GM19397 (cell line): ENCODE results near the gene TTC39B.
A peak's percentile ranks its signal among the peaks of the same experiment; 100 is the strongest.

Experiments used
- ATAC-seq: cut with Tn5 transposase; IDR thresholded peaks from one replicate; pipeline ENCODE4 v1.9.1; 2021; ENCODE audit warnings: mild to moderate bottlenecking, moderate library complexity; ENCODE audit not compliant: unreplicated experiment

The TTC39B gene

DNA sequence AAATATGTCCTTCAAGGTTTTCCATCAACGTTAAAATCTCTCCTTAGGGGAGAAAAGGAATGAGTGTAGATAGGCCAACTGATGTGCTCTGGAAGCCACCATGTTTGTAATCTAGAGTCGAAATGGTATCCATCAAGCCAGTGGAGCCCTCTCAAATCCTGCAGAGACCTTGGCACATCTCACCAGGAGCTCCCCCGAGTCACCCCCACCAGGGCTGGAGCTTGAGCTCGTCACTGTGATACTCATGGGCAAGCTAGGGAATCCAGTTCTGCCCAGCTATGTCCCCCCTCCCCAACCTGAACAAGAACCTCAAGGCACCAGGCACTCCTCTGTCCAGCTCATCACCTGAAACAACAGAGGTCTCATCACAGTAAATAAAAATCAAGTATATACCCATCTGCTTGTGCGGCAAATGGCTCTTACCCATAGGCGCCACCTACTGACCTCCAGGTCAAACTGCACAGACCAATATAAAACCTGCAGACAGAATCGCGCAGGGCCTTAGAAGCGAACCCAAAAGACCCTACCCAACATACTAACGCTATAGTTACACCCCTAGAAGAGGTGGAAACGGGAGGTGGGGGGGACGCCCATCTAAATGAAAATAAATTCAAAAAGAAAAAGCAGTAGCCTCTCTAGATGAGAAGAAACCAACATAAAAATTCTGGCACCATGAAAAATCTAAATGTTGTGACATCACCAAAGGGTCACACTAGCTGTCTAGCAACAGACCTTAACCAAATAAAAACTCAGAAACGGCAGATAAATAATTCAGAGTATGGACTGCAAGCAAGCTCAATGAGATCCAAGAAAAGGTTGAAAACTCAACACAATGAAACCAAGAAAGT, 75.0 kb downstream of the TTC39B start:
- no peak for ATAC-seq

DNA sequence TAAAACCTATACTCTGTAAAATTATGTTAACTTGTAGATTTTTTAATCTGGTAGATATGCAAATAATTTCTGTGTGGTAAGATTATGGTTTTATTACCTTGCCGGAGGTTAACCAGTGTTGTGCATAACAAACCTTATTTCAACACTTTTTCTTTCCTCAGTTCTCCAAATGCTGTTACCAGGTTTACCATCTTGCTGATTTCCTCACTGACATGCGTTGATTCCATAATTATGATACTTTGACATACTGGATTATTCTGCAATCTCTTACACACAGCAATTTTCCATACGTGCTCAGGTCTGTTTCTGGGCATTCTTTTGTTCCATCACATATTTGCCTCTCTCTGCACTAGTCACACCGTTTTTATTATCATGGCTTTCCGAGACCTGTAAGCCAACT, 77.6 kb downstream of the TTC39B start:
- ATAC-seq: no peak

DNA sequence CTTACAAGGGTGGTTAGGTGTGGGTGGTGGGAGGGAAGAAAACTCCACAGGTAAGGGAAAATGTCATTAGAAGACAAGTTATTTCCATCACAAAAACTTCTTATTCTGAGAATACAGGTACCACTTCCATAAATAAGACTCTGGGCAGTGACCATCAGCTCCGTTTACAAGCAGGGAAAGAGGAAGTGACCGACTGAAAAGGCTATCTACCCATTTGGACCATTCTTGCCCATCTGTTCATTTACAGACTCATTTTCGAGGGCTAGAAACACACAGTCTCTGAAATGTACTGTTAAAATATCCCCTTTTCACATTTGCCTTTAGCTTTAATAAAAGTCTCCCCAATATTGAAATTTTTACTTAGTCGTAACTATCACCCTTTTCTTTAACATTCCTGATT, 79.5 kb downstream of the TTC39B start:
- ATAC-seq: no peak

DNA sequence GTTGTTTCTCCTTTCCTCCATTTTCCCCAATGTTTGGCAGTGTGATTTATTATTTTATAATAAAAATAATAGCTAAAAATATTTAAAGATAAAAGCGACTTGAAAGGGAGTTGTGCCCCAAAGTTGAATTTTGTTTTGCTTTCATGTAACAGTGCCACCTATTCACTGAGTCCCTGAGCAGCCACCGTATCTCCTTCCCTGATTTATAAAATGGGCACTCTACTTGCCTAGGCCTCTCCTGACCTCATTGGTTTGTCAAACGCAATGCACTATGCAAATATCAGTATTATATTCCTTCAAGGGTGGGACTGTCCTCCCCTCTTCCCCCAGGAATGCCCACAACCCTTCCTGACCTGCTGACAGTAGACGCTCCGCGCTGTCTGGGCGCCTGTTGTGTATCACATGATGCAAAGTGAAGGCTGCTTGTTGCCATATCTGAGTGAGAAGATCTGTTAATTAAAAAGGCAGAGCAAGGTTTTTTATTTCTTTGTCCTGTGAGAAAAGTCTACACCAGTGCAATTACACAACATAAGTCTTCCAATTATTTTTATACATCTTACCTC, 81.4 kb downstream of the TTC39B start:
- no peak for ATAC-seq

DNA sequence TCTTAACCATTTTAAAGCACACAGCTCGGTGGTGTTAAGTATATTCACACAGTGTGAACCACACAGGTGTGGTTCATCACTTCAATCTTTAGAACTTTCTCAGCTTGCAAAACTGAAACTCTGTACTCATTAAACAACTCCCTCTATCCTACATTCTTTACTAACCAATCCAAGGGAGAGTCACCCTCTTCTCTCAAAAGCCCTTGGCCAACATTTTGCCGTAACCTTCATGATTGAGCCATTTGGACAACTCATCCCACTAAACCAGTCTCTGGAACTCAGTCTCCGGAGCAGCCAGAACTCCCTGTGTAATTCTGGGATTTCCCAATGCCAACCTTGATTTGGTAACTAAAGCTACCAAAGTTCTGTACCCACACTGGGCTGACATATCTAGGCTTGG, 84.7 kb downstream of the TTC39B start:
- no peak for ATAC-seq

DNA sequence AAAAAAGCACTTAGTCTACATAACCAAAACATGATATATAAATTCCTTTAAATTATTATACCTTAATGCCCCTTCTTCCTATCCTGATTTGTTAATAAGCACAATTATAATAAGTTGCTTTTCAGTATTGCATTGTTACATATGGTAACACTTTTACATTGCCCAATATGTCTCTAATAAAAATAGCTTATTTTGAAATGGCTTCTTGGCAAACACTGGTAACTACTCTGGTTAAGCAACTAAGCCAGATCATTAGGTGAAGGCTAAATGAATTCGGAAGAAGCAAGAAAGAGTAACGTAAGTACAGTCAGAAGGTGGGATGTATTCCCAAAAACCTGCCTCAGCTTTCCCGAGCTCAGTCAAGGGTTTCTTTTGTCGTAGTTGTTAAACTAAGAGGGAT, 85.3 kb downstream of the TTC39B start:
- no peak for ATAC-seq

DNA sequence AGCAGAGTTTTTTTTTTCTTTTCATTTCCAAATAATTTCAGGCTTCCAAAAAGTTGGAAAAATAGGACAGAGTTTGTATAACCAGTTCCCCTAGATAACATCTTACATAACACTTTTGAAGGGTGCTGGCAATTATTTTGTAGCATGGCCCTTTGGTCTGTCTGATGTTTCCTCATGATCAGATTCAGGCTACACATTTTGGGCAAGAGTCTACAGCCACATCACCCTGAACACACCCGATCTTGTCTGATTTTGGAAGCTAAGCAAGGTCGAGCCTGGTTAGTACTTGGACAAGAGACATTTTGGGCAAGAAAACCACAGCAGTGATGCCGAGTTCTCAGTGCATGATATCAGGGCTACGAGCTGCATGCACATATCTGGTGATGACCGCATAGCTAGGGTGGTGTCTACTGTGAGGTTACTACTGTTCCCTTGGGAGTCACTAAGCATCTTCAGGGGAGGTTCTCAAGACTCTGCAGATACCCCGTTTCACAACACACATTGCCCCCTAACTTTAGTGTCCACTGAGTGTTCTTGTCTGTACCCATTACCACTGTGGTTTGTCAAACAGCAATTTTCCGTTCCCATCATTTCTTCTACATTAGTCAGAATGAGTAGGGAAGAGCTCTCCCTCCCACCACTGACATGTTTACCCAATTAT, 86.2 kb downstream of the TTC39B start:
- no peak for ATAC-seq

DNA sequence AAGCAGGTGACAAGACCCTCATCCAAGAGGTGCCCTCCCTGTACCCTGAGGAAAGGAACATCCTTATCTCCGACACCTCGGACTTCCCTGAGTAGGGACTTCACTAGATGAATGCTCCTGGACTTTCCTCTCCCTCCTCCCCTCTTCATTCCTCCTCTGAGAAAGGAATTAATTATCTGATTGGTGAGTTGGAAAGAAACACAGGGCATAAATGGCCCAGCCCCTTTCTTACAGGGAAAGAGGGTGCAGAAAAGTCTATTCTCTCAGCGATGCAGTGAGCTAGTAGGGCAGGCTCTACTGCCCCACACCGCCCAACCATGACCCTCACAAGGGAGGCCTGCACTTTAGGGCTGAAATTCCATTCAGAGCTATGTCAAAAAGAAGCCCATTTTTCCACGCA, 87.5 kb downstream of the TTC39B start:
- no peak for ATAC-seq

DNA sequence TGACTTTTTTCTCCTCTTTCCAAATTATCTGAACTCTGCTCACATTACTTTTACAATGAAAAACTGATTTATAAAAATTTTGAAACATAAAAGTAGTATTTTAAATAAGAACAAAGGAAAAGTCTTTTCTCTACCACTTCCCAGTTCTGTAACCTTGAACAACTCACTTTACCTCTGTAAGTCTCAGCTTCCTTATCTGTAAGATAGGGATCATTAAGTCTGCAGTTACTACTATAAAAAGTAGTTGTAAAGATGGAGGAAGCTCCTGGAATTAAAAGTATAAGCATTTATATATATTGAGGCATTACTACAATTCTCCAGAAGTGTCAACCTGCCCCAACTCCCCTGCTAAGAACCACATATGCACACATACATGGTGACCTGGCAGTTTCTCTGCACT, 88.0 kb downstream of the TTC39B start:
- no peak for ATAC-seq

DNA sequence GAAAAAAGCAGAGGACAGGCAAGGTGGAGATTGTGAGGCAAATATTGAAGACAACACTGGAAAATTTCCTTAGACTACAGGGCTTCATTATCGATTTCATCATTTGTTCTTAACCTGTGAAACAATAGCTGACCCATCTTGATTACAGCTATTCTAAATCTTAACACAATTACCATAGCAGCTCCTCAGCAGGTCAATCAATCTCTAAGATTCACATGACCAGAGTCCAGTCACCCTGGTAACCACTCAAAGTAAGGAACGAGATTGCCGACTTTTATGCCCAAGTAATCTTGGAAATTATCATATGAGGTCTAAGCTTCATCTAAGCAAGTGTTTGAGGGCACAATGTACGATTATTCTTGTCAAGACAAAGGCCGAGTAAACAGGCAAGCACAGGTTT, 93.8 kb downstream of the TTC39B start:
- ATAC-seq: no peak

DNA sequence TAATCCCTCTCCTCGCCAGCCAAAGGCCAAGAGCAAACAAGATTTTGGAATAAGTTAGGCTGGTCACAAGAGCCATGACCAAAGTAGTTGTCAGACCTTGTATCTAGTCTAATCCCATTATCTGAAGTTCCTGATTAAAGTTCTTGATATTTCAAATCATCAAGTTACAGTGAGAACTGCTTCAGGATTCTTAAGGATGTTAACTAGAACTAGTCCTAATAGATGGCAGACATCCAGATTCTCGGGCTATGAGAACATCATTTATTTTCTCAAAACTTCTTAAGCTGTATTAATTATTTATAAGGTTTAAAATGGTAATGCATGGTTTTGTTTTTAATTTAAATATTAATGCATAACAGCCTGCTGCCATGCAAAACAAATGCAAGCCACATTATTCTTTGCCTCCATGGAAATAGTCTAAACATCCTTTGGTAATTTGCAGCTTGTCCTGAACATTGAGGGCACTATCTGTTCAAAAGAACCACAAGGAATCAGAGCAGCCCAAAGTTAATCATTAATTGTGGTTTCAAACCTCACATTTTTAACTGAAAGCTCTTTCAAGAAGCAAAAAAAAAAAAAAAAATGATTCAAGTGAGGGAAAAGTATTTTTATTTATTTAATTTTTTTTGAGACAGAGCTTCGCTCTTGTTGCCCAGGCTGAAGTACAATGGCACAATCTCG, 95.1 kb downstream of the TTC39B start:
- peak; percentile 21 for ATAC-seq

DNA sequence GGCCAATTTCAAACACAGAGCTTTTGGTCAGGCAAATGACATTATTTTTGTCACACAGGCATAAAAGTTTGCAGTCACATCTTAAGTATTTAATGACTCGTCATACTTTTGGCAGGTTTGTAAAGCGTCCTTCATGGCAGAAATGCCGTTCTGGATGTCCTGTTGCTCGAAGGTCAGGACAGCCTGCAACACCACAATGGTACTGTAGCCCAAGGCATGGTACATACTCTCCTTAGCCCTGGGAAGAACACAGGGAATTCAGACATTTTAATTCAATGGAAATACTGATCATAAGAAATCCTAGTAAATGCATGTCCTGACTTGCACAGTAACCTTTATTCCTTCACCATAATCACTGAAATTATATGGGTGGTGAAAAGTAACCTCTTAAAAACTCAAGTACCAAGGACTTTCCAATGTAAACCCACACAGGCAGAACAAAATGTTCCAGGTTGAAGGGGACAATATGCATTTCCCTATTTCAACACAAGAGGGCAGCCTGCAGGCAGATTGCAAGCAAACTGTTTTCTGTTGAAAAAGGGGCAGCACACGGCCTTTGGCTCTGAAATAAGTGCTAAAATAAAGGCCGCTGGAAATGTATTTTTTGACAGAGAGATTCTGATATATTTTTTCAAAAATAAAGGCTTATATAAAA, 95.7 kb downstream of the TTC39B start:
- ATAC-seq: peak; percentile 66

DNA sequence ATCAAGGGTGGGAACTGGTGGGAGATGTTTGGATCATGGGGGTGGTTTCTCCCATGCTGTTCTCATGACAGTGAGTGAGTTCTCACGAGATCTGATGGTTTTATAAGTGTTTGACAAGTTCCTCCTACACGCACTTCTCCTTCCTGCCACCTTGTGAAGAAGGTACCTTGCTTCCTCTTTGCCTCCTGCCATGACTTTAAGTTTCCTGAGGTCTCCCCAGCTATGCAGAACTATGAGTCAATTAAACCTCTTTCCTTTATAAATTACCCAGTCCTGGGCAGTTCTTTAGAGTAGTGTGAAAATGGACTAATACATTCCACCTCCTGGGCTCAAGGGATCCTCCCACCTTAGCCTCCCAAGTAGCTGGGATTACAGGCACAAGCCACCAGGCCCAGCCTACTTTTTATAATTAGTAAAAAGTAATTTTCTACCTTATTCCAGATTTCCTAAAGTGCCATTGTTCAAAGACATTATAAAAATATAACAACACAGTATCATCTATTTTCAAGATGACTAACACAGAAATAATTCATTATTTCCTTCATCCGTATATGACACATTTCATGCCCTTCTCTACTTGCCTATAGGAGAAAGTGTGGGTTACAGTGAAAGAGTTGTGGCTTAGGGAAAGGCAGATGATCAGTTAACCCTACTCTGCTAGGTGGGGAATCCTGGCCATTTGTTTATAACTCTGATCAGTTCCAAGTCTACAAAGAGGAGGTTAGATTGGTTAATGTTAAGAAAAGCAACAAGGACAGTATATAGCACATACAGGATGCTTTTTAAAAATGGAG, 99.9 kb downstream of the TTC39B start:
- no peak for ATAC-seq

DNA sequence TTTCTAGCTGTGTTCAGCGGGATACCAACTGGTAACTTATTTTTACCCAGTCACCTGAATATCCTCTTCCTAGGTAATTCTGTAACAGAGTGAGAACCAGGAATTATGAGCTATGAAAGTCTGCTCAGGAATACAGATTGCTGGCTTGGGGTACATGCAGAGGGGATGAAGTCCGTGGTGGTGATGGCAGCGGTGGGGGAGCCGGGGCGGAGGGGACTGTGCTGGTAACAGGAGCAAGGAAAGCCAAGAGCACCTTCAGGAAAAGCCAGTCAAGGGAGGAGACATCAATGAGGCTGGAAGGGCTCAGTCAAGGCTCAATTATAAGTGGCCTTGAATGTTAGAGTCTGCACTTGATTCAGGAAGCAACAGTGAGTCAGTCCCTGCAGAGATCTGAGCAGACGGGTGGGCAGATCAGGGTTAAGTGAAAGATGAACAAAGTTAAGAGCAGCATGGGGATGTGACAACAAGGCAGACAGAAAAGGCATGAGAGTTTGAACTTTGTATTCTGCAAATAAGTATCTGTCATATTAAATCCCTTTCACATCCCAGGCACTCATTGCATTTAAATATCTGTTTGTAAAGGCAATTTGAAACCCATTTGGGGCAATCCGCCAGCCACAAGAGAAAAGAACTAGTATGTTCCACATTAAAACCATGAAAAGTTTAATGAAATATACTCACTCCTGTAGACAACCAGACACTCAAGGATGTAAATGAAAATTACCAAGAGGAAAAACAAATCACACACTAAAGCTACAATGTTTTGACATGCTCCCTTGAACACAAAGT, 101.2 kb downstream of the TTC39B start:
- no peak for ATAC-seq

DNA sequence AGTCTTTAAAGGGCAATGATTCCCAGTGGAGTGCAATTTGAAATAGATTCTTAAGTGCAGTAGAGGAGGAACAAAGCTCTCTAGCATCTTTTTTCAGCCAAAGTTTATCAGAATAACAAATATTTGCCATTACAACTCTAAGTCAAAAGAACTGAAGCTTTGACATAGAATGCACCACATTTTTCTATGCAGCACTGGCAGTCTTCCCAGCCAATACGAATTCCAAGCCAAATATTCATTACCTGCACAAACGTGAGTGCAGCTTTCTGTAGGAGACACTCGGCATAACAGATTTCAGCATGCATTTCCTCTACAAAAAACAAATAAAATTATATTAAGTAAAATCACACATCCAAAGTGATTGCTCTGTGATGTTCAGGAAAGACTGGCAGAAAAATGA, 103.4 kb downstream of the TTC39B start:
- no peak for ATAC-seq

DNA sequence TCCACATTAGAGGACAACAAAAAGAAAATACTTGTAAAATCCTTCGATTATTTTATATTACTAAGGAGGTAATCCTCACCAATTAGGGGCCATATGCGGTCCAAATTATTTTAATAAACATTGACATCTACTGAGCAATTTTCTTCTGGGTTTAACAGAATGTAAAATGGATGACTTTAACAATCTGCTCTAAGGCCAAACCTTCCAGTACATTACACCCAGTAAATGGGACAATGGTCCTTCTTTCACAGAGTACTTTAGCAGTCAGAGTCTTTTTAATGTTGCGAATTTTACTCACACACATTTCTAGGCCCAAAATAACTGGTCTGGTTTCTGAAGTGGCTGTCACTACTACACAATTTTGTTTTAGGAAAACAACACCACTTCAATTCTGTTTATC, 106.9 kb downstream of the TTC39B start:
- no peak for ATAC-seq

DNA sequence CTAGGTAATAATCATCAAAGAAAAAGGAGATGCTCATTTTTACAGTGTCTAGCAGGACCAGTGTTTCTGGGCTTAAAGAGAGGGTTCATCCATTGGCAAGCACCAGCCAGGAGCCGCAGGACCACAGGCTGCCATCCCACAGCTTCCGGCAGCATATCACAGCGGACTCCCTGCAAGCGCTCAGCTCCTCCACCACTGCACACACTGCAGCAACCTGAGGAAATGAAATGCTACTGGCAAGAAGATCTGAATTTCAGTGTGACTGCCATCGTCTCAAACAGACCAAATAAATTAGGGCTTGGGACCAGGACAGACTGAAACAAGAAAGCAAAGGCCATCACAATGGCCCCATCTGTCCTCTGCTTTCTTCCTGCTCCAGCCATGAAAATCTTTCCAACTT, 114.2 kb downstream of the TTC39B start:
- no peak for ATAC-seq

DNA sequence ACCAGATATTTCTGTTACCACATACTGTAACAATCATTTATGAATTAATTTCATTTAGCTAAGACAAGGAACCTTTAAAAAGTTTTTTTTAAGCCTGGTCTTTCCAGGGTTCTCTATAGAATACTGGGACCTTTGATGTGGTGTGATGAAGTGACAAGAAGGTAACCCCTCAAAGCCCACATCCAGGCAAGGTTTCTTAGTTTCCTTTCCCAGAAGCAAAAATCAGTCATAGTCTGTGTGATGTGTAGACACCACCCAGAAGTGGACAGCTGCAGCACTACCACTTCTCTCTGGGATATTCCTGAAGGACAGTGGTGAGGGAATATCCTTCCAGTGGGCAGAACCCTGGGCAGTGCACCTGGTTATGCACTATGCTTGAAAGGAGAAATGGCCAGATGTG, 115.6 kb downstream of the TTC39B start:
- no peak for ATAC-seq

DNA sequence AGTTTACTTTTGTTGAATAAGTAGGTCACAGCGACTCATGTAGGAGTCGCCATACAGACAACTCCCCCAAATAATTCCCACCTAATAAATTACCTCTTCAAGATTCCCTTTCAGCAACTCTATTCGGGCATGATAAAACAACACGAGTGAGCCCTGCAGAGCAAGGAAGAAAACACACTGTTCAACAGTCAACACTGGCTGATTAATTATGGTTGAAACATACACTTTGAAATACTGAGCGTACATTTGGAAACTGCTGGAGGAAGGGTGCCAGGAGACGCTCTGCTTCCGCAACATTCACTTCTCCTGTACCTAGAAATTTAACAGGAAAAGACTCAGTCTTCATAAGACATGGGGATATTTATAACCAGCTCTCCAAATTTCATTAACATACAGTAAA, 117.5 kb downstream of the TTC39B start:
- ATAC-seq: no peak

DNA sequence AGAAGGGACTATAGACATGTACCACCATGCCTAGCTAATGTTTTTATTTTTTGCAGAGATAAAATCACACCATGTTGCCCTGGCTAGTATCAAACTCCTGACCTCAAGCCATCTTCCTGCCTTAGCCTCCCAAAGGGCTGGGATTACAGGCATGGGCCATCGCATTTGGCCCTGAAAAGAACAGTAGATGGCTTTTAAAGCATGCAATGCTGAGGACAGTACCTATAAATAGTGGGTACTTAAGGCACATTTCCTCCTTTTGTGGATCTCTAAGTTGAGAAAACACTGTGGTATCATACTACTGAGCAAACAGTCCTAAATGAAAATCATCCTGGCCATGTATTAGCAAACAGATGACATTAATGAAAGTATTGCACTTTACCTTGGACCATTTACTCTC, 119.4 kb downstream of the TTC39B start:
- no peak for ATAC-seq
